WTC11 (cell line): Measurements from ENCODE around the gene STXBP6. TPM values are rescaled to one million over a fixed set of nuclear protein-coding genes. Genes with fewer than 3 reads are reported as not detected.

Source experiments
- ATAC-seq: fragments of 200-7000 bp; cut with Tn5 transposase; 2 replicates; pipeline ENCODE4 v1.10.0; 2021; ENCODE audit warnings: mild to moderate bottlenecking, moderate library complexity
- CTCF ChIA-PET: fragments of 300-600 bp; sonication (Branson Sonifier 250); formaldehyde crosslinking; loops from one replicate; lab custom pipeline; 2021; ENCODE audit warnings: antibody characterized with exemption; lab: Charles Lee
- POLR2A ChIA-PET: fragments of 350-600 bp; sonication (Branson Sonifier 250); formaldehyde crosslinking; loops from one replicate; lab custom pipeline; 2021; ENCODE audit warnings: antibody characterized with exemption; lab: Charles Lee
- DNase-seq: peaks from one replicate; pipeline ENCODE4 v3.0.0; 2021; ENCODE audit warnings: low spot score
- H3K27ac Mint-ChIP-seq: 2 replicates; pipeline ENCODE4 v1.8.0; 2021; ENCODE audit warnings: mixed read lengths
- H3K27me3 Mint-ChIP-seq: 2 replicates; pipeline ENCODE4 v1.8.0; 2021; ENCODE audit warnings: low read depth, mild to moderate bottlenecking, moderate library complexity, mixed read lengths
- H3K36me3 Mint-ChIP-seq: 2 replicates; pipeline ENCODE4 v1.8.0; 2021; ENCODE audit warnings: mixed read lengths
- H3K4me1 Mint-ChIP-seq: 2 replicates; pipeline ENCODE4 v1.8.0; 2022; ENCODE audit warnings: mixed read lengths
- H3K4me3 Mint-ChIP-seq: 2 replicates; pipeline ENCODE4 v1.8.0; 2021; ENCODE audit warnings: mild to moderate bottlenecking, moderate library complexity, mixed read lengths
- H3K9me3 Mint-ChIP-seq: 2 replicates; pipeline ENCODE4 v1.8.0; 2021; ENCODE audit warnings: mixed read lengths
- ARID4B ChIP-seq: sonication (generic); formaldehyde crosslinking; IDR thresholded peaks from 2 replicates; pipeline ENCODE4 v1.8.0; 2023; ENCODE audit warnings: missing genetic modification reagents, mild to moderate bottlenecking, borderline replicate concordance
- ATF1 ChIP-seq: sonication (generic); formaldehyde crosslinking; IDR thresholded peaks from 2 replicates; pipeline ENCODE4 v1.8.1; 2023; ENCODE audit warnings: mild to moderate bottlenecking, moderate library complexity, missing genetic modification reagents
- E2F4 ChIP-seq: sonication (generic); formaldehyde crosslinking; IDR thresholded peaks from 2 replicates; pipeline ENCODE4 v1.8.1; 2022; ENCODE audit warnings: low read depth, mild to moderate bottlenecking, moderate library complexity, missing genetic modification reagents, borderline replicate concordance
- E2F5 ChIP-seq: sonication (generic); formaldehyde crosslinking; IDR thresholded peaks from 2 replicates; pipeline ENCODE4 v1.8.1; 2022; ENCODE audit warnings: mild to moderate bottlenecking, moderate library complexity, missing genetic modification reagents
- EMX1 ChIP-seq: fragments of 250-450 bp; sonication (Bioruptor Pico); IDR thresholded peaks from 2 replicates; pipeline ENCODE4 v1.8.0; 2021; ENCODE audit warnings: mild to moderate bottlenecking
- FOXK1 ChIP-seq: sonication (generic); formaldehyde crosslinking; IDR thresholded peaks from 2 replicates; pipeline ENCODE4 v1.8.0; 2022; ENCODE audit warnings: mild to moderate bottlenecking, moderate library complexity, missing genetic modification reagents
- FOXP4 ChIP-seq: sonication (generic); formaldehyde crosslinking; IDR thresholded peaks from 2 replicates; pipeline ENCODE4 v1.8.0; 2022; ENCODE audit warnings: mild to moderate bottlenecking, missing genetic modification reagents
- GABPB1 ChIP-seq: sonication (generic); formaldehyde crosslinking; IDR thresholded peaks from 2 replicates; pipeline ENCODE4 v1.8.1; 2023; ENCODE audit warnings: mild to moderate bottlenecking, missing genetic modification reagents
- GRHL2 ChIP-seq: fragments of 250-450 bp; sonication (Bioruptor Pico); IDR thresholded peaks from 2 replicates; pipeline ENCODE4 v1.8.0; 2022; ENCODE audit warnings: mild to moderate bottlenecking, moderate library complexity; ENCODE audit not compliant: insufficient replicate concordance, severe bottlenecking
- IRF2 ChIP-seq: sonication (generic); formaldehyde crosslinking; IDR thresholded peaks from 2 replicates; pipeline ENCODE4 v1.8.0; 2022; ENCODE audit warnings: low read depth, missing genetic modification reagents, borderline replicate concordance
- JUN ChIP-seq: sonication (generic); formaldehyde crosslinking; IDR thresholded peaks from 2 replicates; pipeline ENCODE4 v1.8.0; 2023; ENCODE audit warnings: mild to moderate bottlenecking, missing genetic modification reagents
- KAT7 ChIP-seq: sonication (generic); formaldehyde crosslinking; IDR thresholded peaks from 2 replicates; pipeline ENCODE4 v1.8.1; 2023; ENCODE audit warnings: missing genetic modification reagents, mild to moderate bottlenecking, borderline replicate concordance
- MLX ChIP-seq: sonication (generic); formaldehyde crosslinking; IDR thresholded peaks from 2 replicates; pipeline ENCODE4 v1.8.1; 2023; ENCODE audit warnings: mild to moderate bottlenecking, missing genetic modification reagents, moderate library complexity
- SMAD4 ChIP-seq: sonication (generic); formaldehyde crosslinking; IDR thresholded peaks from 2 replicates; pipeline ENCODE4 v1.8.0; 2022; ENCODE audit warnings: mild to moderate bottlenecking, missing genetic modification reagents
- STAT6 ChIP-seq: sonication (generic); formaldehyde crosslinking; conservative IDR thresholded peaks from 2 replicates; pipeline ENCODE4 v1.8.1; 2023; ENCODE audit warnings: mild to moderate bottlenecking, low read depth, missing genetic modification reagents, moderate library complexity
- TCF7 ChIP-seq: sonication (generic); formaldehyde crosslinking; IDR thresholded peaks from 2 replicates; pipeline ENCODE4 v1.8.0; 2022; ENCODE audit warnings: mild to moderate bottlenecking, low read depth, missing genetic modification reagents, moderate library complexity
- TEAD1 ChIP-seq: sonication (generic); formaldehyde crosslinking; IDR thresholded peaks from 2 replicates; pipeline ENCODE4 v1.8.0; 2022; ENCODE audit warnings: mild to moderate bottlenecking, missing genetic modification reagents
- ZNF263 ChIP-seq: sonication (generic); formaldehyde crosslinking; IDR thresholded peaks from 2 replicates; pipeline ENCODE4 v1.8.1; 2022; ENCODE audit warnings: low read depth, mild to moderate bottlenecking, moderate library complexity, missing genetic modification reagents
- ZNF416 ChIP-seq: fragments of 250-450 bp; sonication (Bioruptor Pico); IDR thresholded peaks from 2 replicates; pipeline ENCODE4 v1.9.0; 2021; ENCODE audit warnings: mild to moderate bottlenecking, inconsistent platforms
- total RNA-seq: library from RNA; stranded (reverse); gene quantifications from 3 replicates; pipeline ENCODE4 v1.2.3, GENCODE V29; 2021

Gene STXBP6
- total RNA-seq, 1 experiment from 2014 or later = 4.2 TPM

GRCh38 chr14:25017562-25017961 is 32.4 kb downstream of the STXBP6 start:
- POLR2A ChIA-PET = interaction anchor here (0.5 kb wide), 1 partner anchor 181 kb away, joined by 3 read pairs; no protein-coding TSS in a partner anchor
- H3K27ac Mint-ChIP-seq = no peak overlapping the region

GRCh38 chr14:25015761-25016160 is 34.2 kb downstream of the STXBP6 start:
- ATAC-seq (no peak), DNase-seq (no peak)
- Mint-ChIP-seq H3K4me1 (no peaks in the 10 kb centered on the region), H3K9me3 (0 out of 2 replicates have a peak, but pooled peaks cover 5% of the 10 kb centered on the region), H3K36me3 (no peaks in the 10 kb centered on the region), H3K27ac (no peak overlapping the region), H3K4me3 (no peak overlapping the region), H3K27me3 (no peaks in the 10 kb centered on the region)
- POLR2A ChIA-PET = no interaction called here
- TF ChIP-seq ZNF416 (CRISPR knock-in tag) = no peak
- no peak for TF ChIP-seq TCF7
- no peak for TF ChIP-seq IRF2
- no peak for TF ChIP-seq JUN (CRISPR knock-in tag)
- no peak for TF ChIP-seq GABPB1 (CRISPR knock-in tag)
- no peak for TF ChIP-seq ZNF263 (CRISPR knock-in tag)
- TF ChIP-seq MLX (CRISPR knock-in tag) = no peak
- TF ChIP-seq FOXP4 = no peak
- CTCF ChIA-PET = interaction anchor here (1.9 kb wide), 1 partner anchor 209 kb away, joined by 8 read pairs; no protein-coding TSS in a partner anchor

More at GRCh38 chr14:25017562-25017961, 32.4 kb downstream of the STXBP6 start:
- H3K4me3 Mint-ChIP-seq = no peak overlapping the region
- H3K27me3 Mint-ChIP-seq = no peaks in the 10 kb centered on the region
- no peaks in the 10 kb centered on the region for H3K9me3 Mint-ChIP-seq
- no peaks in the 10 kb centered on the region for H3K36me3 Mint-ChIP-seq
- H3K4me1 Mint-ChIP-seq = no peaks in the 10 kb centered on the region
- no peak for TF ChIP-seq E2F5 (CRISPR knock-in tag)
- no peak for TF ChIP-seq FOXK1 (CRISPR knock-in tag)
- TF ChIP-seq KAT7 = no peak
- no peak for TF ChIP-seq E2F4 (CRISPR knock-in tag)
- TF ChIP-seq ATF1 (CRISPR knock-in tag) = no peak
- no peak for TF ChIP-seq GRHL2 (CRISPR knock-in tag)
- CTCF ChIA-PET = no interaction called here
- DNase-seq = no peak
- ATAC-seq = no peak

- no peak for DNase-seq
- H3K4me1 Mint-ChIP-seq = peaks cover 7% of the 10 kb centered on the region
- TF ChIP-seq TEAD1 = no peak
- TF ChIP-seq EMX1 (CRISPR knock-in tag) = no peak
- TF ChIP-seq STAT6 (CRISPR knock-in tag) = no peak
- TF ChIP-seq SMAD4 = no peak
- no peak for TF ChIP-seq ARID4B (CRISPR knock-in tag)
- TF ChIP-seq, all 79 proteins: peak for 0
- Mint-ChIP-seq H3K4me3 (no peak overlapping the region), H3K27me3 (no peaks in the 10 kb centered on the region), H3K36me3 (no peaks in the 10 kb centered on the region), H3K27ac (no peak overlapping the region), H3K9me3 (0 out of 2 replicates have a peak, but pooled peaks cover 5% of the 10 kb centered on the region)
- POLR2A ChIA-PET = interaction anchor here (0.6 kb wide), 1 partner anchor 187 kb away, joined by 3 read pairs; no protein-coding TSS in a partner anchor
- CTCF ChIA-PET = no interaction called here
- ATAC-seq = no peak
Measured at GRCh38 chr14:25014440-25014839, 35.5 kb downstream of the STXBP6 start.
